ENCODE results near the gene TNFAIP8L1.

DNA sequence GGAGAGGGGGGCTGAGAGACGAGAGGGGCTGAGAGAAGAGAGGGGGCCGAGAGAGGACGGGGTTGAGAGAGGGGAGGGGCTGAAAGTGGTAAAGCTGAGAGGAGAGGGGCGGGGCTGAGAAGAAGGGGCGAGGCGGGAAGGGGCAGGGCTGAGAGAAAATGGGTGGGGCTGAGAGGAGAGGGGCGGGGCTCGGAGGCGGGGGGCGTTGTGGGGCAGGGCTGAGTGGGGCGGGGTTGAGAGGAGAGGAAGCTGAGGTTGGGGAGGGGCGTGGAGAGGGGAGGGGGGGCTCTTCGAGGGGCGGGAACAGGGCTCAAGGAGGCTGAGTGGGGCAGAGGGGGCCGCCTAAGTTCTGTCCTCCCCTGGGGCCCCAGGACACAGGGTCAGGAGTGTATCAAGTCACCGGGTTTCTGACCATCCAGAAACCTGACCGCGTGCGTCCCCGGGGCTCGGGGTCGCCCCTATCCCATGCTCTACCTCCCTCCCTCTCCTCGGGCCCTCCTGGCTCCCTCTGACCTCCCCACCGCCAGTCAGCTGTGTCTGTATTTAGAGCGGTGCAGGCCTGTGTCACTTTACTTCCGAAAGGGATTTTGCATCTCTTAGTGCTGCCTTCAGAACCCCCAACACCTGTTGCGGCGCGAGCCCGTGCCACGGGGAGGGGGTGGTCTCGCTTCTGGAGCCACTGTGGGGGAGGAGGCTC lies 41.2 kb upstream of the TNFAIP8L1 start:
- TF ChIP-seq, protein P1, sequence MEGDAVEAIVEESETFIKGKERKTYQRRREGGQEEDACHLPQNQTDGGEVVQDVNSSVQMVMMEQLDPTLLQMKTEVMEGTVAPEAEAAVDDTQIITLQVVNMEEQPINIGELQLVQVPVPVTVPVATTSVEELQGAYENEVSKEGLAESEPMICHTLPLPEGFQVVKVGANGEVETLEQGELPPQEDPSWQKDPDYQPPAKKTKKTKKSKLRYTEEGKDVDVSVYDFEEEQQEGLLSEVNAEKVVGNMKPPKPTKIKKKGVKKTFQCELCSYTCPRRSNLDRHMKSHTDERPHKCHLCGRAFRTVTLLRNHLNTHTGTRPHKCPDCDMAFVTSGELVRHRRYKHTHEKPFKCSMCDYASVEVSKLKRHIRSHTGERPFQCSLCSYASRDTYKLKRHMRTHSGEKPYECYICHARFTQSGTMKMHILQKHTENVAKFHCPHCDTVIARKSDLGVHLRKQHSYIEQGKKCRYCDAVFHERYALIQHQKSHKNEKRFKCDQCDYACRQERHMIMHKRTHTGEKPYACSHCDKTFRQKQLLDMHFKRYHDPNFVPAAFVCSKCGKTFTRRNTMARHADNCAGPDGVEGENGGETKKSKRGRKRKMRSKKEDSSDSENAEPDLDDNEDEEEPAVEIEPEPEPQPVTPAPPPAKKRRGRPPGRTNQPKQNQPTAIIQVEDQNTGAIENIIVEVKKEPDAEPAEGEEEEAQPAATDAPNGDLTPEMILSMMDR (IDR thresholded peaks at IDR 0.05; ENCODE audit: poor library complexity): no peak
- no peak for TF ChIP-seq EZH2phosphoT487 (IDR thresholded peaks at IDR 0.05; ENCODE audit: low read depth, severe bottlenecking, unreplicated experiment)

Data from hepatocyte (in vitro differentiated cells).